Measurements from ENCODE around the gene PATJ.

GRCh38 chr1:61997123-61997522, 254.8 kb downstream of the PATJ start:
- TF ChIP-seq, protein P1, sequence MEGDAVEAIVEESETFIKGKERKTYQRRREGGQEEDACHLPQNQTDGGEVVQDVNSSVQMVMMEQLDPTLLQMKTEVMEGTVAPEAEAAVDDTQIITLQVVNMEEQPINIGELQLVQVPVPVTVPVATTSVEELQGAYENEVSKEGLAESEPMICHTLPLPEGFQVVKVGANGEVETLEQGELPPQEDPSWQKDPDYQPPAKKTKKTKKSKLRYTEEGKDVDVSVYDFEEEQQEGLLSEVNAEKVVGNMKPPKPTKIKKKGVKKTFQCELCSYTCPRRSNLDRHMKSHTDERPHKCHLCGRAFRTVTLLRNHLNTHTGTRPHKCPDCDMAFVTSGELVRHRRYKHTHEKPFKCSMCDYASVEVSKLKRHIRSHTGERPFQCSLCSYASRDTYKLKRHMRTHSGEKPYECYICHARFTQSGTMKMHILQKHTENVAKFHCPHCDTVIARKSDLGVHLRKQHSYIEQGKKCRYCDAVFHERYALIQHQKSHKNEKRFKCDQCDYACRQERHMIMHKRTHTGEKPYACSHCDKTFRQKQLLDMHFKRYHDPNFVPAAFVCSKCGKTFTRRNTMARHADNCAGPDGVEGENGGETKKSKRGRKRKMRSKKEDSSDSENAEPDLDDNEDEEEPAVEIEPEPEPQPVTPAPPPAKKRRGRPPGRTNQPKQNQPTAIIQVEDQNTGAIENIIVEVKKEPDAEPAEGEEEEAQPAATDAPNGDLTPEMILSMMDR (IDR thresholded peaks at IDR 0.05; ENCODE audit: borderline replicate concordance, extremely low read depth, low read length, poor library complexity, severe bottlenecking), result no peak
- no peak for TF ChIP-seq EZH2 (IDR thresholded peaks at IDR 0.05; ENCODE audit: borderline replicate concordance, low read depth, low read length, severe bottlenecking)

All from DND-41 (cell line).